ENCODE results near the gene TSPAN33.
A peak's percentile ranks its signal among the peaks of the same experiment; 100 is the strongest.

The TSPAN33 gene

GRCh38 chr7:129136887-129137642 lies 7.4 kb upstream of the TSPAN33 start:
- DNase-seq, result peak; percentile 43

- no peak for DNase-seq
Observed at GRCh38 chr7:129143724-129144094, 798 bp upstream of the TSPAN33 start.

- no peak for DNase-seq
Observed at GRCh38 chr7:129144834-129145668, 544 bp downstream of the TSPAN33 start.

GRCh38 chr7:129146237-129146979 lies 1.9 kb downstream of the TSPAN33 start:
- no peak for DNase-seq

- peak; percentile 52 for DNase-seq
Observed at GRCh38 chr7:129147731-129148130, 3.2 kb downstream of the TSPAN33 start.

GRCh38 chr7:129149511-129149910 lies 5.0 kb downstream of the TSPAN33 start:
- DNase-seq, result peak; percentile 38

- peak; percentile 35 for DNase-seq
Observed at GRCh38 chr7:129150199-129150996, 5.9 kb downstream of the TSPAN33 start.

GRCh38 chr7:129157651-129158050 lies 13.1 kb downstream of the TSPAN33 start:
- no peak for DNase-seq

- no peak for DNase-seq
Observed at GRCh38 chr7:129159539-129159938, 15.0 kb downstream of the TSPAN33 start.

GRCh38 chr7:129160161-129160905 lies 15.8 kb downstream of the TSPAN33 start:
- DNase-seq, result no peak

GRCh38 chr7:129161524-129162225 lies 17.2 kb downstream of the TSPAN33 start:
- DNase-seq, result no peak

- DNase-seq, result no peak
Observed at GRCh38 chr7:129162732-129163131, 18.2 kb downstream of the TSPAN33 start.

GRCh38 chr7:129163875-129164544 lies 19.5 kb downstream of the TSPAN33 start:
- peak; percentile 43 for DNase-seq

- no peak for DNase-seq
Observed at GRCh38 chr7:129166745-129167144, 22.2 kb downstream of the TSPAN33 start.

GRCh38 chr7:129167817-129168216 lies 23.3 kb downstream of the TSPAN33 start:
- no peak for DNase-seq

- no peak for DNase-seq
Observed at GRCh38 chr7:129168231-129169021, 23.9 kb downstream of the TSPAN33 start.

GRCh38 chr7:129169171-129169671 lies 24.7 kb downstream of the TSPAN33 start:
- no peak for DNase-seq

- peak; percentile 60 for DNase-seq
Observed at GRCh38 chr7:129169686-129170440, 25.4 kb downstream of the TSPAN33 start.

Data from MV-4-11 (cell line).